ENCODE data around the gene SYCE3.

- TF ChIP-seq POLR2A (IDR thresholded peaks at IDR 0.05; ENCODE audit: low read depth, low read length) = no peak
- no peak for TF ChIP-seq POLR2AphosphoS5 (IDR thresholded peaks at IDR 0.05; ENCODE audit: low read depth, low read length)
- no peak for TF ChIP-seq TAF1 (IDR thresholded peaks at IDR 0.05; ENCODE audit: low read depth, low read length)
- TF ChIP-seq PAX5 (IDR thresholded peaks at IDR 0.05; ENCODE audit: insufficient read depth, low read length, severe bottlenecking) = no peak
- TF ChIP-seq POU2F2 (IDR thresholded peaks at IDR 0.05; ENCODE audit: low read depth, low read length) = no peak
These were observed 44.1 kb downstream of the SYCE3 start for GRCh38 chr22:50518606-50519005.
